Activated T-cell treated with anti-CD3 and anti-CD28 coated beads, Interleukin-2, amount 50 U/mL, for 4 hours (primary cell): Measurements from ENCODE around the gene KLHL28. TPM values are rescaled to one million over a fixed set of nuclear protein-coding genes. Genes with fewer than 3 reads are reported as not detected.

Experiments used
- ATAC-seq, 2 donors: fragments of 200-7000 bp; cut with Tn5 transposase; one replicate each; pipeline ENCODE4 v1.10.0; 2021
- DNase-seq: peaks from one replicate; pipeline ENCODE4 v3.0.0-alpha.2; 2020
- H3K27me3 Mint-ChIP-seq: one replicate; pipeline ENCODE4 v1.8.0; 2021; ENCODE audit warnings: low read depth, mixed read lengths
- H3K36me3 Mint-ChIP-seq: one replicate; pipeline ENCODE4 v1.8.0; 2022; ENCODE audit warnings: mixed read lengths; ENCODE audit not compliant: insufficient read depth
- H3K4me1 Mint-ChIP-seq: one replicate; pipeline ENCODE4 v1.8.0; 2021; ENCODE audit warnings: low read depth, mixed read lengths
- H3K4me3 Mint-ChIP-seq: one replicate; pipeline ENCODE4 v1.8.0; 2021; ENCODE audit warnings: mild to moderate bottlenecking, moderate library complexity, mixed read lengths
- H3K9me3 Mint-ChIP-seq: one replicate; pipeline ENCODE4 v1.8.0; 2021; ENCODE audit warnings: mixed read lengths
- total RNA-seq, 3 donors: library from RNA; stranded (reverse); gene quantifications; one replicate each; pipeline ENCODE4 v1.2.1, GENCODE V29; 2021

The KLHL28 gene
- total RNA-seq = 10 to 100 TPM; 11.5 to 14.4 (median 11.8) TPM

- Mint-ChIP-seq H3K9me3 (peaks cover 11% of the 10 kb centered on the region), H3K27me3 (no peaks in the 10 kb centered on the region), H3K36me3 (peaks cover 11% of the 10 kb centered on the region), H3K4me3 (no peak within 1 kb of the TSS), H3K4me1 (peaks cover 61% of the 10 kb centered on the region)
- peak; percentile 92 for DNase-seq
- peak; percentile 94 to 96 for ATAC-seq
Observed at GRCh38 chr14:44961554-44962333, at the start of gene KLHL28, which contains the start of gene TOGARAM1. TSS of gene KLHL28 (minus strand) at chr14:44961947. CDS start at chr14:44945928, 16,019 bp downstream. TSS of gene TOGARAM1 (plus strand) at chr14:44962190. CDS start at chr14:44962422, 232 bp downstream.

- DNase-seq = no peak
- Mint-ChIP-seq H3K36me3 (peaks cover 19% of the 10 kb centered on the region), H3K4me1 (no peaks in the 10 kb centered on the region), H3K27me3 (no peaks in the 10 kb centered on the region), H3K4me3 (no peak overlapping the region), H3K9me3 (no peaks in the 10 kb centered on the region)
- no peak for ATAC-seq
Observed at GRCh38 chr14:45003924-45004323, 42.2 kb upstream of the KLHL28 start.

GRCh38 chr14:44995770-44996294 lies 34.1 kb upstream of the KLHL28 start:
- no peaks in the 10 kb centered on the region for H3K27me3 Mint-ChIP-seq
- ATAC-seq = no peak
- no peaks in the 10 kb centered on the region for H3K4me1 Mint-ChIP-seq
- DNase-seq = no peak
- H3K9me3 Mint-ChIP-seq = no peaks in the 10 kb centered on the region
- H3K4me3 Mint-ChIP-seq = no peak overlapping the region
- peaks cover 23% of the 10 kb centered on the region for H3K36me3 Mint-ChIP-seq

GRCh38 chr14:44995196-44995595 lies 33.4 kb upstream of the KLHL28 start:
- no peak for DNase-seq
- H3K9me3 Mint-ChIP-seq = no peaks in the 10 kb centered on the region
- H3K36me3 Mint-ChIP-seq = peaks cover 20% of the 10 kb centered on the region
- H3K4me3 Mint-ChIP-seq = no peak overlapping the region
- peaks cover 1% of the 10 kb centered on the region for H3K4me1 Mint-ChIP-seq
- no peak for ATAC-seq
- H3K27me3 Mint-ChIP-seq = no peaks in the 10 kb centered on the region

GRCh38 chr14:44990533-44990932 lies 28.8 kb upstream of the KLHL28 start:
- H3K36me3 Mint-ChIP-seq = peaks cover 3% of the 10 kb centered on the region

GRCh38 chr14:44989497-44990440 lies 28.0 kb upstream of the KLHL28 start:
- DNase-seq (no peak), ATAC-seq (no peak)
- Mint-ChIP-seq H3K36me3 (peaks cover 3% of the 10 kb centered on the region), H3K9me3 (no peaks in the 10 kb centered on the region), H3K4me3 (no peak overlapping the region), H3K27me3 (no peaks in the 10 kb centered on the region), H3K4me1 (peaks cover 8% of the 10 kb centered on the region)

More at GRCh38 chr14:44990533-44990932, 28.8 kb upstream of the KLHL28 start:
- DNase-seq (no peak), ATAC-seq (no peak)
- Mint-ChIP-seq H3K27me3 (no peaks in the 10 kb centered on the region), H3K4me3 (no peak overlapping the region), H3K9me3 (no peaks in the 10 kb centered on the region), H3K4me1 (peaks cover 8% of the 10 kb centered on the region)

DNA sequence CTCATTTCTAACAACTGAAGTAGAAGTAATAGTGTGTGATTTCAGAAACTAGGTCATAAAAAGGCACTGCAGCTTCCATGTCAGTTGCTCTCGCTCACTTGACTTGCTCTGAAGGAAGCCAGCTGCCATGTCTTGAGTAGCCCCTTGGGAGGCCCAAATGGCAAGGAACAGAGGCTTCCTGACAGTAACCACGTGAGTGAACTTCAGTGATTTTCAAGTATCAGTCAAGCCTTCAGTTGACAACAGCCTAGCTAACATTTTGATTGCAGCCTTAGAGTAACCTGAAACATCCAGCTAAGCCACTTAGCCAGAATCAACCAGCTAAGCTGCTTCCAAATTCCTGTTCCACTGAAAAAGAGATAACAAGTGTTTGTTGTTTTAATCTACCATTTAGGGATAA lies 26.9 kb upstream of the KLHL28 start:
- Mint-ChIP-seq H3K27me3 (no peaks in the 10 kb centered on the region), H3K36me3 (peaks cover 3% of the 10 kb centered on the region), H3K9me3 (no peaks in the 10 kb centered on the region), H3K4me1 (peaks cover 8% of the 10 kb centered on the region), H3K4me3 (no peak overlapping the region)
- no peak for DNase-seq
- ATAC-seq = no peak

DNA sequence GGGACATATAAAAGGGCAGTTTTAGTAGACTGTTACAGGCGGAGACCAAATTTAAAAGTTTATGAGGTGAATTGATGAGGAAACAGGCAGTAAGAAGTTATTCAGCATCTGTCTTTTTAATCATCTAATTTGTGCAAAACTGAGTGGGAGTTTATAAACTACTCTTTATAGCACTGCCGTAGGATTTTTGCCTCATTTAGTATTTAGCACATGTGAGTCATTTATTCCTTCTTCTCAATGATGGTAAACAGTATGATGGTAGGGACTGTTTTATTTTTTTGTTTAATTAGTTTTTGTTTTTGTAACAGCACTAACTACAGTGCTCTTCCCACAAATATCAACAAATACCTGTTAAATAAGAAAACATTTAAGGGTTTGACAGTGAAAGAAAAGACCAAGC lies 20.8 kb upstream of the KLHL28 start:
- DNase-seq (no peak), ATAC-seq (peak; percentile 57 to 58)
- Mint-ChIP-seq H3K36me3 (peaks cover 10% of the 10 kb centered on the region), H3K27me3 (no peaks in the 10 kb centered on the region), H3K4me1 (peaks cover 21% of the 10 kb centered on the region), H3K4me3 (no peak overlapping the region), H3K9me3 (no peaks in the 10 kb centered on the region)

DNA sequence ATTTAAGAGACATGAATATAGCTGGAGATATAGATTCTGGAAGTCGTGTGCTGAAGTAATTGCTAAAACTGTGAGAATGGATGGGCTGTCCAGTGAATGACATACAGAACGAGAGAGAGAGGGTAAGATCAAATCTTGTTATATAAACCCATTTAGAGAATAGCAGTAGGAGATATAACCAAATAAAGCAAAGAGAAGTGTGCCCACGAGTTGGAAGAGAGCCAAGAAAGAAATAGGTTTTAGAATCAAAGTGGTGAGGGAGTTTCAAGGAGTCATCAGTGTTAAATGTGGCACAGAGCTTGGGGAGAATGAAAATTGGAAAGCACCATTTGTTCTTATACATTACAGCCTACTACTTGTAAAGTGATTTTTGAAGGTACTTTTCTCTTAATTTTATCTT lies 19.5 kb upstream of the KLHL28 start:
- no peak for ATAC-seq
- peaks cover 11% of the 10 kb centered on the region for H3K36me3 Mint-ChIP-seq
- no peak for DNase-seq
- H3K4me1 Mint-ChIP-seq = peaks cover 21% of the 10 kb centered on the region
- H3K9me3 Mint-ChIP-seq = no peaks in the 10 kb centered on the region
- no peaks in the 10 kb centered on the region for H3K27me3 Mint-ChIP-seq
- H3K4me3 Mint-ChIP-seq = no peak overlapping the region

GRCh38 chr14:44979740-44980356 lies 18.1 kb upstream of the KLHL28 start:
- no peak for DNase-seq
- H3K9me3 Mint-ChIP-seq = no peaks in the 10 kb centered on the region
- H3K36me3 Mint-ChIP-seq = peaks cover 13% of the 10 kb centered on the region
- no peak overlapping the region for H3K4me3 Mint-ChIP-seq
- peaks cover 21% of the 10 kb centered on the region for H3K4me1 Mint-ChIP-seq
- H3K27me3 Mint-ChIP-seq = no peaks in the 10 kb centered on the region
- ATAC-seq = no peak

DNA sequence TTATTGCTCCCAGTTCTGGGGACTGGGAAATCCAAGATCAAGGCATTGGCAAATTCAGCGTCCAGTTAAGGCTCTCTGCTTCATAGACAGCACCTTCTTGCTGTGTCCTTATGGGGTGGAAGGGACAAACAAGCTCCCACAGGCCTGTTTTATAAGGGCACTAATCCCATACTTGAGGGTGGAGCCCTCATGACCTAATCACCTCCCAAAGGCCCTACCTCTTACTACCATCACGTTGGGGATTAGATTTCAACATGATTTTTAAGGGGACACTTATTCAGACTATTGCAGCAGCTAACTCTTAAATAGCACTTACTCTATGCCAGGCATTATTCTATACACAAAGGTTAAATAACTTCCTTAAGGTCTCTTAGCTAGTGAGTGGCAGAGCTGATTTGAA lies 17.5 kb upstream of the KLHL28 start:
- Mint-ChIP-seq H3K4me1 (peaks cover 21% of the 10 kb centered on the region), H3K36me3 (peaks cover 18% of the 10 kb centered on the region), H3K9me3 (peaks cover under 1% of the 10 kb centered on the region), H3K27me3 (no peaks in the 10 kb centered on the region), H3K4me3 (no peak overlapping the region)
- ATAC-seq = no peak
- no peak for DNase-seq

GRCh38 chr14:44971459-44971858 lies 9.7 kb upstream of the KLHL28 start:
- ATAC-seq = no peak
- Mint-ChIP-seq H3K4me1 (peaks cover 53% of the 10 kb centered on the region), H3K4me3 (no peak overlapping the region), H3K36me3 (peaks cover 58% of the 10 kb centered on the region), H3K9me3 (peaks cover 57% of the 10 kb centered on the region), H3K27me3 (no peaks in the 10 kb centered on the region)
- no peak for DNase-seq

DNA sequence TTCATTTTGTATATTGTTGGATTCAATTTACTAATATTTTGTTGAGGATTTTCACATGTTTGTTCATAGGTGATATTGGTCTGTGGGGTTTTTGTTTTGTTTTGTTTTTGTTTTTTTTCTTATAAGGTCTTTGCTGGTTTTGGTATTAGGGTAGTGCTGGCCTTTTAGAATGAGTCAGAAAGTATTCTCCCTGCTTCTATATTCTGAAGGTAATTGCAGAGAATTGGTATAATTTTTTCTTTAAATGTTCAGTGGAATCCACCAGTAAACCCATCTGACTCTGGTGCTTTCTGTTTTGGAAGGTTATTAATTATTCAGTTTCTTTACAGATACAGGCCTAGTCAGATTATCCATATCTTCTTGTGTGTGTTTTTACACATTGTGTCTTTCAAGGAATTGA lies 9.2 kb upstream of the KLHL28 start:
- H3K4me3 Mint-ChIP-seq = no peak overlapping the region
- H3K27me3 Mint-ChIP-seq = no peaks in the 10 kb centered on the region
- DNase-seq = no peak
- H3K9me3 Mint-ChIP-seq = peaks cover 57% of the 10 kb centered on the region
- peaks cover 55% of the 10 kb centered on the region for H3K36me3 Mint-ChIP-seq
- peaks cover 53% of the 10 kb centered on the region for H3K4me1 Mint-ChIP-seq
- no peak for ATAC-seq

DNA sequence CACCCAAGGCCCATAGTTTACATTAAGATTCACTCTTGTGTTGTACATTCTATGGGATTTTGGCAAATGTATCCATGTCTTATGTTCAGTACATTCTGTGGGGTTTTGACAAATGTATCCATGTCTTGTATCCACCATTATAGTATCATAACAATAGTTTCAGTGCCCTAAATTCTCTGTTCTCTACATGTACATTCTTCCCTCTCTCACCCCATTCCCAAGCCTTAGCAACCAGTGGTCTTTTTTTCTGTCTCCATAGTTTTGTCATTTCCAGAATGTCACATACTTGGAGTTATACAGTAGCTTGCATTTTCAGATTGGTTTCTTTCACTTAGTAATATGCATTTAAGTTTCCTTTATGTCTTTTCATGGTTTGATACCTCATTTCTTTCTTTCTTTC lies 7.0 kb upstream of the KLHL28 start:
- Mint-ChIP-seq H3K4me1 (peaks cover 65% of the 10 kb centered on the region), H3K9me3 (peaks cover 61% of the 10 kb centered on the region), H3K36me3 (peaks cover 57% of the 10 kb centered on the region), H3K27me3 (no peaks in the 10 kb centered on the region), H3K4me3 (no peak overlapping the region)
- DNase-seq (no peak), ATAC-seq (no peak)
